Activated T-cell treated with anti-CD3 and anti-CD28 coated beads, Interleukin-2, amount 50 U/mL, for 24 hours (primary cell): ENCODE data around the gene CRYBG1.

Experiments
- DNase-seq: peaks from one replicate; pipeline ENCODE4 v3.0.0-alpha.2; 2020
- H3K27ac Mint-ChIP-seq: 2 replicates; pipeline ENCODE4 v1.8.0; 2020; ENCODE audit warnings: mild to moderate bottlenecking, mixed read lengths
- H3K27me3 Mint-ChIP-seq: 2 replicates; pipeline ENCODE4 v1.8.0; 2020; ENCODE audit warnings: mixed read lengths
- H3K36me3 Mint-ChIP-seq: 2 replicates; pipeline ENCODE4 v1.8.0; 2020; ENCODE audit warnings: low read depth, mixed read lengths
- H3K4me1 Mint-ChIP-seq: 2 replicates; pipeline ENCODE4 v1.8.0; 2020; ENCODE audit warnings: low read depth, mixed read lengths
- H3K4me3 Mint-ChIP-seq: 2 replicates; pipeline ENCODE4 v1.8.0; 2020; ENCODE audit warnings: mild to moderate bottlenecking, moderate library complexity, mixed read lengths
- H3K9me3 Mint-ChIP-seq: 2 replicates; pipeline ENCODE4 v1.8.0; 2020; ENCODE audit warnings: mixed read lengths

CRYBG1 gene

DNA sequence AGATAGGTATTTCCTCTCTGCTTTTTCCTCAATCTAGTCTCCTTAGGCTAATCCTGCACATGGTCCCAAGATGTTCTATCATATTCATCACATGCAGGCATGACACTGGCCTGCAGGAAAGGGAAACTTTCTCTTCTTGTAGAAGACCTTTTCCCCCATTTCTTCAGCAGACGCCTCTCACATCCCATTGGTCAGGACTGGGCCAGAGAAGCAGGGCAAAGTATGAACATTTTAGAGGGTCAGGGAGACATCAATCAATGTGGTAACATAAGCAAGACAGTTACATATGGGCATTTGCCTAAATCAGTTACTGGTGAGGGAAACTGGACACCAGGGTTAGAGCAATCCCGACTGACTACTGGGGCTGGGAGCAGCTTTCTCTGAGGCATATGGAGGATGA, 90.1 kb downstream of the CRYBG1 start:
- H3K4me1 Mint-ChIP-seq, result peaks cover 17% of the 10 kb centered on the region
- no peak overlapping the region for H3K27ac Mint-ChIP-seq
- H3K9me3 Mint-ChIP-seq, result no peaks in the 10 kb centered on the region
- no peak overlapping the region for H3K4me3 Mint-ChIP-seq
- no peaks in the 10 kb centered on the region for H3K27me3 Mint-ChIP-seq
- no peaks in the 10 kb centered on the region for H3K36me3 Mint-ChIP-seq
- no peak for DNase-seq

DNA sequence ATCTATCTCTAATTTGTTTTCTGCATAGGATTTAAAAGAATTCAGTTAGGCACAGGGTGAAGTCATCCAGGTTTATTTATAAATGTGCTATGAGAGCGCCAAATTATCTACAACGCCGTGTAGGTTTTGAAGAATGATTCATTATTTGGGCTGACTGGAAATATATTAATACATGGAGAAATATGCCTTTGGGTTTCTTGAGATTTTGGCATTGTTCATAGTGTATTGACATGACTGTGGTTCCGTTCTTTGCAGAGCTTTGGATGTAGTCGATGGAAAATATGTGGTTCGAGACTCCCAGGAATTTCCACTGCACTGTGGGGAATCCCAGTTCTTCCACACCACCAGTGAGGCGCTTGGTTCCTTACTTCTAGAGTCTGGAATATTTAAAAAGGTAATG, 90.9 kb downstream of the CRYBG1 start:
- H3K36me3 Mint-ChIP-seq, result no peaks in the 10 kb centered on the region
- H3K4me1 Mint-ChIP-seq, result peaks cover 17% of the 10 kb centered on the region
- DNase-seq, result no peak
- no peak overlapping the region for H3K4me3 Mint-ChIP-seq
- H3K27ac Mint-ChIP-seq, result no peak overlapping the region
- H3K9me3 Mint-ChIP-seq, result no peaks in the 10 kb centered on the region
- H3K27me3 Mint-ChIP-seq, result no peaks in the 10 kb centered on the region

- DNase-seq, result no peak
- H3K4me1 Mint-ChIP-seq, result peaks cover 11% of the 10 kb centered on the region
- no peak overlapping the region for H3K27ac Mint-ChIP-seq
- H3K36me3 Mint-ChIP-seq, result no peaks in the 10 kb centered on the region
- no peaks in the 10 kb centered on the region for H3K27me3 Mint-ChIP-seq
- H3K4me3 Mint-ChIP-seq, result no peak overlapping the region
- no peaks in the 10 kb centered on the region for H3K9me3 Mint-ChIP-seq
Observed at GRCh38 chr6:106452628-106453027, 92.1 kb downstream of the CRYBG1 start.

- H3K27me3 Mint-ChIP-seq, result no peaks in the 10 kb centered on the region
- no peaks in the 10 kb centered on the region for H3K4me1 Mint-ChIP-seq
- no peaks in the 10 kb centered on the region for H3K9me3 Mint-ChIP-seq
- no peaks in the 10 kb centered on the region for H3K36me3 Mint-ChIP-seq
- DNase-seq, result no peak
- no peak overlapping the region for H3K27ac Mint-ChIP-seq
- no peak overlapping the region for H3K4me3 Mint-ChIP-seq
Observed at GRCh38 chr6:106453756-106454367, 93.3 kb downstream of the CRYBG1 start.

DNA sequence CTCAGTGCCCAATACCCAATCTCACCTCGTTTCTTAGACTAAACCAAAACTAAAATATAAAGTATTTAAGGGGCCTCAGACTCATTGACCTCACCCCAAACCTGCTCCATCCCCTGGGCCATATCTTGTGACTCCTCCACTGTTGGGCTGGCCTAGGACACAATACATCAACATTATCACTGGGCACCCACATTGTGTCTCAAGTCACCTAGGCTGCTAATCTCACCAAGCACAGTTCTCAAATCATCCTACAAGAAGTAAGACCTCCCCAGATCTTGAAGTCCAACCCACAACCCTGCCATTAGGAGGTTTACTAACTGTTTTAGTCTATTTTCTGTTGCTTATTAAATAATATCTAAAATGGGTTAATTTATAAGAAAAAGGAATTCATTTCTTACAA, 96.2 kb downstream of the CRYBG1 start:
- Mint-ChIP-seq H3K27ac (no peak overlapping the region), H3K9me3 (no peaks in the 10 kb centered on the region), H3K4me3 (no peak overlapping the region), H3K36me3 (no peaks in the 10 kb centered on the region), H3K27me3 (no peaks in the 10 kb centered on the region), H3K4me1 (no peaks in the 10 kb centered on the region)
- DNase-seq, result no peak

GRCh38 chr6:106458021-106458986, 97.8 kb downstream of the CRYBG1 start:
- Mint-ChIP-seq H3K27me3 (no peaks in the 10 kb centered on the region), H3K9me3 (no peaks in the 10 kb centered on the region), H3K4me3 (no peak overlapping the region), H3K4me1 (no peaks in the 10 kb centered on the region), H3K36me3 (no peaks in the 10 kb centered on the region), H3K27ac (no peak overlapping the region)
- no peak for DNase-seq

DNA sequence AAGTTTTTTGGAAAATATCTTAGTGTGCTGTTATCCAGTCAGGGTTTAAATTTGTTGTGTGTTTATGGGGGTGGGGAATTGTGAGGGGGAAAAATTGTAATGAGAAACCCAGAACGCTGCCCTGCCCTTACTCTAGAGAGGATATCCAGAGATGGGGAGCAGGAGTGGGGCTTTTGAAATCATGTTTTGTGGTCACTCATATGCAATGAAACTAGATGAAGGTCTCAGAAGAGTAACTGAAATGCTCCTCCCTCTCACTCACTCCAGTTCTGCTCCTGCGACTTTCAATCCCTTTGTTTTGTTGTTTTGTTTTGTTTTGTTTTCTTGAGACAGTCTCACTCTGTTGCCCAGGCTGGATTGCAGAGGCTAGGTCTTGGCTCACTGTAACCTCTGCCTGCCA, 100.0 kb downstream of the CRYBG1 start:
- no peaks in the 10 kb centered on the region for H3K4me1 Mint-ChIP-seq
- H3K27me3 Mint-ChIP-seq, result no peaks in the 10 kb centered on the region

DNA sequence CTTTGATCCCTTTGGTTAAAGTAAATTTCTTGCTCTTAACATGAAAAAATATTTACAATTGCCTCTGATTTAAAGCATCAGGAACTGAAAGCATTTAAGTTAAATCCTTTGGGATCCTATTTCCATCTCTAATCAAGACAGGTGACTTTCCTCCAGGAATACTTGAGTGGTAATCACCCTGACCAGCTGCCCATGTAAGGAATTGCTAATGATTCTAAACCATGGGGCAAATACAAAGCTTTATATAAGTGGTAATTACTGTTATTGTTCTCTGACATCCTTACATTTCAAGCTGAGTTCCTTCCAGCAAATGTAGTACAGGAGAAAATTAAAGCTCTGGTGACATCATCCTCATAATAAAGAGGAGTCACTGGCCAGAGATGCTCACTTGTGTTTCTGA, 100.6 kb downstream of the CRYBG1 start:
- no peak overlapping the region for H3K4me3 Mint-ChIP-seq
- H3K27ac Mint-ChIP-seq, result no peak overlapping the region
- peaks cover 2% of the 10 kb centered on the region for H3K27me3 Mint-ChIP-seq
- H3K36me3 Mint-ChIP-seq, result no peaks in the 10 kb centered on the region
- no peak for DNase-seq
- H3K4me1 Mint-ChIP-seq, result no peaks in the 10 kb centered on the region
- H3K9me3 Mint-ChIP-seq, result no peaks in the 10 kb centered on the region

More for the DNA sequence above, 100.0 kb downstream of the CRYBG1 start:
- Mint-ChIP-seq H3K4me3 (no peak overlapping the region), H3K27ac (no peak overlapping the region), H3K9me3 (no peaks in the 10 kb centered on the region), H3K36me3 (no peaks in the 10 kb centered on the region)
- DNase-seq, result no peak

GRCh38 chr6:106462923-106463557, 102.5 kb downstream of the CRYBG1 start:
- Mint-ChIP-seq H3K36me3 (no peaks in the 10 kb centered on the region), H3K27ac (no peak overlapping the region), H3K4me3 (no peak overlapping the region), H3K4me1 (no peaks in the 10 kb centered on the region), H3K27me3 (peaks cover 4% of the 10 kb centered on the region), H3K9me3 (no peaks in the 10 kb centered on the region)
- no peak for DNase-seq

DNA sequence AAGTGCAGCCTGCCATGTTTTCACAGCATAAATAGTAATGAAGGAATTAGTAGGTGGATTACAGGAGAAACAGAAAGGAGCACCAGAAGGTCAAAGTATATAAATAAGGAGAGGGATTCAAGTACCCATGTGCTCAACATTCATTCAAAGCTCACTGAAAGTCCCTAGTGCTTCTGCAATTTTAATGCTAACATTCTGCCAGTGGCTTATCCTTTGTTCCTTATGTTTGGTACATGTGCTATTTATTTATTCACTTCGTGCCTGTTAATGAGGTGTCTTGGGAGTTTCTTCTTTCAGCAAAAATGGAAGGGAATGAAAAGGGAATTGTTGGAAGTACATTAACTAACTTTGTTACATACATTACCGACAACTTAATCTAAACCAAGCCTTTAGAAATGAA, 105.7 kb downstream of the CRYBG1 start:
- H3K4me3 Mint-ChIP-seq, result no peak overlapping the region
- no peak overlapping the region for H3K27ac Mint-ChIP-seq
- DNase-seq, result no peak
- H3K27me3 Mint-ChIP-seq, result peaks cover 6% of the 10 kb centered on the region
- no peaks in the 10 kb centered on the region for H3K9me3 Mint-ChIP-seq
- no peaks in the 10 kb centered on the region for H3K36me3 Mint-ChIP-seq
- no peaks in the 10 kb centered on the region for H3K4me1 Mint-ChIP-seq

GRCh38 chr6:106468935-106469334, 108.4 kb downstream of the CRYBG1 start:
- Mint-ChIP-seq H3K4me1 (no peaks in the 10 kb centered on the region), H3K9me3 (no peaks in the 10 kb centered on the region), H3K36me3 (no peaks in the 10 kb centered on the region), H3K27me3 (peaks cover 6% of the 10 kb centered on the region), H3K27ac (no peak overlapping the region), H3K4me3 (no peak overlapping the region)
- DNase-seq, result no peak

GRCh38 chr6:106469882-106470281, 109.4 kb downstream of the CRYBG1 start:
- DNase-seq, result no peak
- H3K9me3 Mint-ChIP-seq, result no peaks in the 10 kb centered on the region
- H3K36me3 Mint-ChIP-seq, result no peaks in the 10 kb centered on the region
- H3K4me1 Mint-ChIP-seq, result no peaks in the 10 kb centered on the region
- peaks cover 6% of the 10 kb centered on the region for H3K27me3 Mint-ChIP-seq
- H3K4me3 Mint-ChIP-seq, result no peak overlapping the region
- H3K27ac Mint-ChIP-seq, result no peak overlapping the region

- Mint-ChIP-seq H3K9me3 (no peaks in the 10 kb centered on the region), H3K36me3 (no peaks in the 10 kb centered on the region), H3K27ac (no peak overlapping the region), H3K4me1 (no peaks in the 10 kb centered on the region), H3K27me3 (peaks cover 6% of the 10 kb centered on the region), H3K4me3 (no peak overlapping the region)
- no peak for DNase-seq
Observed at GRCh38 chr6:106470316-106470715, 109.8 kb downstream of the CRYBG1 start.

DNA sequence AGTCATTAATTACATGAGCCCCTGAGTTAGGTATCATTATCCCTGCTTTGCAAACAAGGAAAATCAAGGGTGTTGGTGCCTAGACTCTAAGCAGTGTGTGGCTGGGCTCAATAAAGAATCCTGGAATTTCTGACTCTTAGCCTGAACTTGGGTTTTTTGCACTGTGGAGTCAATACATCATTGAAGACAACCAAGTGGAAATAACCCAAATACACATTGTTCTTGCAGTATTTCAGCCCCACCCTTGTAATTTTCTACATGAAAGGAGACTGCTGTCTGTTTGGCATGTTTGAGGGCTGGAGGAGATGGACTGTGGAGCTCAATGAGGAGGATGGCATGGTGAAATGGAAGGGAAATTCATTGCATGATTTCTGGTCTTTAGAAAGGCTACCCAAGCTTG, 110.3 kb downstream of the CRYBG1 start:
- DNase-seq, result no peak
- H3K4me3 Mint-ChIP-seq, result no peak overlapping the region
- H3K27me3 Mint-ChIP-seq, result peaks cover 6% of the 10 kb centered on the region
- H3K4me1 Mint-ChIP-seq, result no peaks in the 10 kb centered on the region
- no peaks in the 10 kb centered on the region for H3K9me3 Mint-ChIP-seq
- no peak overlapping the region for H3K27ac Mint-ChIP-seq
- no peaks in the 10 kb centered on the region for H3K36me3 Mint-ChIP-seq

- no peaks in the 10 kb centered on the region for H3K36me3 Mint-ChIP-seq
- H3K4me1 Mint-ChIP-seq, result peaks cover 9% of the 10 kb centered on the region
- no peak for DNase-seq
- H3K9me3 Mint-ChIP-seq, result no peaks in the 10 kb centered on the region
- no peak overlapping the region for H3K4me3 Mint-ChIP-seq
- peaks cover 2% of the 10 kb centered on the region for H3K27me3 Mint-ChIP-seq
- H3K27ac Mint-ChIP-seq, result no peak overlapping the region
Observed at GRCh38 chr6:106473812-106474211, 113.3 kb downstream of the CRYBG1 start.
